CD4-positive, alpha-beta T cell treated with Interleukin-17A for 1 hour (primary cell): ENCODE results near the gene CHST8.

ENCODE experiments used
- DNase-seq: peaks from one replicate; pipeline ENCODE4 v3.0.0-alpha.2; 2020

CHST8 gene

GRCh38 chr19:33720691-33721682 is 99.2 kb downstream of the CHST8 start:
- no peak for DNase-seq

- DNase-seq: no peak
Observed at GRCh38 chr19:33721735-33722297, 100.1 kb downstream of the CHST8 start.

- no peak for DNase-seq
Observed at GRCh38 chr19:33722456-33723239, 100.9 kb downstream of the CHST8 start.

GRCh38 chr19:33723512-33723911 is 101.8 kb downstream of the CHST8 start:
- no peak for DNase-seq

GRCh38 chr19:33724021-33724720 is 102.4 kb downstream of the CHST8 start:
- DNase-seq: no peak

- DNase-seq: no peak
Observed at GRCh38 chr19:33724721-33725060, 102.9 kb downstream of the CHST8 start.

GRCh38 chr19:33725567-33725966 is 103.8 kb downstream of the CHST8 start:
- no peak for DNase-seq

GRCh38 chr19:33726756-33727155 is 105.0 kb downstream of the CHST8 start:
- DNase-seq: no peak

GRCh38 chr19:33727331-33727998 is 105.7 kb downstream of the CHST8 start:
- DNase-seq: no peak

- DNase-seq: no peak
Observed at GRCh38 chr19:33728141-33728540, 106.4 kb downstream of the CHST8 start.

GRCh38 chr19:33730858-33731607 is 109.3 kb downstream of the CHST8 start:
- no peak for DNase-seq

GRCh38 chr19:33731881-33732280 is 110.1 kb downstream of the CHST8 start:
- DNase-seq: no peak

- no peak for DNase-seq
Observed at GRCh38 chr19:33734913-33735312, 113.2 kb downstream of the CHST8 start.

GRCh38 chr19:33736158-33736557 is 114.4 kb downstream of the CHST8 start:
- no peak for DNase-seq

- DNase-seq: no peak
Observed at GRCh38 chr19:33736787-33737186, 115.0 kb downstream of the CHST8 start.

- DNase-seq: no peak
Observed at GRCh38 chr19:33737681-33738371, 116.1 kb downstream of the CHST8 start.

GRCh38 chr19:33740811-33741396 is 119.2 kb downstream of the CHST8 start:
- no peak for DNase-seq

- no peak for DNase-seq
Observed at GRCh38 chr19:33745297-33745696, 123.5 kb downstream of the CHST8 start.

- DNase-seq: no peak
Observed at GRCh38 chr19:33746159-33746558, 124.4 kb downstream of the CHST8 start.

GRCh38 chr19:33747273-33747672 is 125.5 kb downstream of the CHST8 start:
- no peak for DNase-seq

GRCh38 chr19:33748231-33748630 is 126.5 kb downstream of the CHST8 start:
- DNase-seq: no peak
